Activated CD8-positive, alpha-beta memory T cell treated with anti-CD3 and anti-CD28 coated beads, Interleukin-2, amount 50 U/mL, for 48 hours (primary cell): ENCODE data around the gene PODN.

Experiments used
- DNase-seq: peaks from one replicate; pipeline ENCODE4 v3.0.0-alpha.2; 2020

The PODN gene, protein sequence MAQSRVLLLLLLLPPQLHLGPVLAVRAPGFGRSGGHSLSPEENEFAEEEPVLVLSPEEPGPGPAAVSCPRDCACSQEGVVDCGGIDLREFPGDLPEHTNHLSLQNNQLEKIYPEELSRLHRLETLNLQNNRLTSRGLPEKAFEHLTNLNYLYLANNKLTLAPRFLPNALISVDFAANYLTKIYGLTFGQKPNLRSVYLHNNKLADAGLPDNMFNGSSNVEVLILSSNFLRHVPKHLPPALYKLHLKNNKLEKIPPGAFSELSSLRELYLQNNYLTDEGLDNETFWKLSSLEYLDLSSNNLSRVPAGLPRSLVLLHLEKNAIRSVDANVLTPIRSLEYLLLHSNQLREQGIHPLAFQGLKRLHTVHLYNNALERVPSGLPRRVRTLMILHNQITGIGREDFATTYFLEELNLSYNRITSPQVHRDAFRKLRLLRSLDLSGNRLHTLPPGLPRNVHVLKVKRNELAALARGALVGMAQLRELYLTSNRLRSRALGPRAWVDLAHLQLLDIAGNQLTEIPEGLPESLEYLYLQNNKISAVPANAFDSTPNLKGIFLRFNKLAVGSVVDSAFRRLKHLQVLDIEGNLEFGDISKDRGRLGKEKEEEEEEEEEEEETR

DNA sequence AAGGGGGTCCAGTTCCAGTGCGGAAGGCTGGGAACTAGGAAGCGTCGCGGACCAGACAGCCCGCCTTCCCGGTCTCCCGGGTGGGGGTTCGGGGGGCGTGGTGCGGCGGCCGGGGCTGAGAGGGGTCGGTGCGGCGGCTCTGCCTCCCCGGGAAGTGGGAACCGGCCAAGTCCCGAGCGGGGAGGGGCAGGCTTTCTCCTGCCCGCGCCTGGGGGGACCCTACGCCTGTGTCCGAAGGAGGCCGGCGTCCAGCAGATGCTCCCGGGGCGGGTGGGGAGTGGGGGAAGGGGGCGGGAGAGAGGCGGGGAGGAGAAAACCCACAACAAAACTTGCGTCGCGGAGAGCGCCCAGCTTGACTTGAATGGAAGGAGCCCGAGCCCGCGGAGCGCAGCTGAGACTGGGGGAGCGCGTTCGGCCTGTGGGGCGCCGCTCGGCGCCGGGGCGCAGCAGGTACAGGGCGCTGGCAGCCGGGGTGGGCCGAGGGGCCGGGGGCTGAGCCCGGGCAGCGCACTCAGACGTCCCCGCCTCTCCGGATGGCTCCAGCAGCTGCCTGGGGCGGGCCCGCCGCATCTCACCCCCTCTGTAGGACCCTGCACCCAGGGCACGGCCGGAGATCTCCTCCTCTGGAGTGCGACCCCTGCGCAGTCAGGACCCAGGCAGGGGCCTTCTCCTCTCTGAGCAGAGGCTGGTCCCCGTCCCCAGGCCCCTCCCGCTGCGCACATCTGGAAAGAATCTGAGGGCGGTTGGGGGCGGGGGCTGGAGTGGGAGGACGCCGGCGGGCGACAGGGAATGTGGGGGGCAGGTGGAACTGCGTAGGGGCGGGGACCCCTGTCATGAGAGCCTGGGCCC is at the start of gene PODN:
Gene PODN, plus strand, starts transcription at position 355 of the 849 bp plus-strand sequence. CDS start 7,643 bp downstream, outside the sequence.
- peak; percentile 57 for DNase-seq

DNA sequence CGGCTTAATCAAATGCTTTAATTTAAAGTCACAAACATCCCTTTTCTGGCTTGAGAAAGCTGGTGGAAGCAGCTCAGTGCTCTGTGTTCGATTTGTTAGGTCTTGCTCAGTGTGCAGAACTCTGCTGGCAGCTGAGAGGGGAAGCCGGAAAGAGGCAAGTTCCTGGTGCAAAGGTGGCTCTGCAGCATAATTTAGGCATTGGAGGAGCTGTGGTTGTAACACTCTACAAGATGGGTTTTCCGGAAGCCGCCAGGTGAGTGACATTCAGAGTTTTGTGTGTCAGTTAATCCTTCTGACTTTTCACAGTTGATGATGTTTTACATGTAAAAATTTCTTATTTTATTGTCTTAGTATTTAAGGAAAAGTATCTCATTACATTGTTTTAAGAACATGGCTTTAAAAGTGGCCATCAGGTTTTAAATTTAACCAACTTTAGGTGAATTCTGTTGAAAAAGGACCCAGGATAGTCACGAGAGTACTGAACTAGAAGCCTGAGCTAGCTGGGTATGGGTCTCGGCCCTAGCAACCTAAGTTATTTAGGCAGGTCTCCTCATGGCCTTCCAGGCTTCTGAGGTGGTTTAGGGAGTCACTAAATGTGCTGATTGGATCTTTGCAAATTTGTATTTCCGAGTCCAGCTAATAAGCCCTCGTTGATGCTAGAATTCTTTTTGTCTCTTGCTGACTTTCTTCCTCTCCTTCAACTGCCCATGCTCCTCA is 47.1 kb upstream of the PODN start:
- peak; percentile 77 for DNase-seq

DNA sequence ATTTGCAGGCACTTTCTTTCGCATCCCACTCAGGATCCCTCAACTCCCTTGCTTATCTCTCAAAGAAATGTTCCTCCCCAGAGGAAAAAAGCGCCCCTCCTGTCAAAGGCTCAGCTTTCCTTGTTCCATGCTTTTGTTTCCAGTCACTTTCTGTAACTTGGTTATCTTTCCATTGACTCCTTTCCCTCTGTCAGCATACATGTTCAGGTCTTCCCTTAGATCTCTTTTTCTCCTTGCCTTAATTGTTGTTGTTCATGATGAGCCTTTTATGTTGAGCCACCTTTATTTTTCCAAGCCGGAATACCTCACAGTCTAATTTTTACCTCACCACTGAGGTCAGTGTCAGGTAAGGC is 46.5 kb upstream of the PODN start:
- DNase-seq, result no peak

DNA sequence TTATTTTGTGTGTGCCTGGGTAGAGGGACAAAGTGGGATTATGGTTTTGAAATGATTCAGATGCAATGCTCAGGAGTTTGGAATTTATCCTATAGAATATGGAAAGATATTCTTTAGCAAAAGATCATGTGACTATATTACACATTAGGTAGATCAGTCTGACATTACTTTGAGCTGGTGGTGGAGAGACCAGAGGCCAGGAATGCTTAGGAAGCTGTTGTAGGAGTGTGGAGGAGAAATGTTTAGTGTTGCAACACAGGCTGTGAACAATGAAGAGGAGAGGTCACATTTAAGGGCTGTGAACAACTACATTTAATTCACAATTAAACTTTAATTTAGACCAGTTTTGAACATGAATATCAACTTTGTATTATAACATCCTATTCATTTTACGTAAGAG is 45.3 kb upstream of the PODN start:
- no peak for DNase-seq

DNA sequence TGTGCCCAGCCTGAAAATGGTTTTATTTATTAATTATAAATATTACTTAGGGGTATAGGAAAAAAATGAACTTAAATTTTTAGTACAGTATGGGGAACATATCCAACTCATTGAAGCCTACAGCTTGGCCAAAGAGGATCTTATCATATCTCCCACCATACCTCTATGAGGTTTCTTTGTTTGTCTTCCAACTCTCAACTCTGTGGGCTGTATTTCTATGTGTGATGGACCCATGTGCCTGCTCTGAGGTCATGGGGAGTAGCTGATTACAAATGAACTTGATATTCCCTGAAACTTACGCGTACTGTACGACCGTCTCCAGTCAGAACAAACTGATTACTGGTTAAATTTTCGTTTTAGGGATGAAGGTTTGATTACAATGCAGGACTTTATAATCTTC is 41.4 kb upstream of the PODN start:
- no peak for DNase-seq

DNA sequence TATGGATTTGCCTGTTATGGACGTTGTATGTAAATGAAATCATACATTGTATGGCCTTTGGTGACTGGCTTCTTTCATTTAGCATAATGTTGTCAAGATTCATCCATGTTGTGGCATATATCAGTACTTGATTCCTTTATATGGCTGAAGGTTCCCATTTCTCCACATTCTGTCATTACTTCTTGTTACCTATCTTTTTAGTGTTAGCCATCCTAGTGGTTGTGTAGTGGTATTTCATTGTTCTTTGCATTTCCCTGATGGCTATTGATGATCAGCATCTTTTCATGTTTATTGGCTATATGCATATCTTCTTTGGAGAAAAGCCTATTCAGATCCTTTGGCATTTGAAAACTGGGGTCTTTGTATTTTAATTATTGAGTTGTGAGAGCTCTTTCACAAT is 39.8 kb upstream of the PODN start:
- DNase-seq, result no peak

DNA sequence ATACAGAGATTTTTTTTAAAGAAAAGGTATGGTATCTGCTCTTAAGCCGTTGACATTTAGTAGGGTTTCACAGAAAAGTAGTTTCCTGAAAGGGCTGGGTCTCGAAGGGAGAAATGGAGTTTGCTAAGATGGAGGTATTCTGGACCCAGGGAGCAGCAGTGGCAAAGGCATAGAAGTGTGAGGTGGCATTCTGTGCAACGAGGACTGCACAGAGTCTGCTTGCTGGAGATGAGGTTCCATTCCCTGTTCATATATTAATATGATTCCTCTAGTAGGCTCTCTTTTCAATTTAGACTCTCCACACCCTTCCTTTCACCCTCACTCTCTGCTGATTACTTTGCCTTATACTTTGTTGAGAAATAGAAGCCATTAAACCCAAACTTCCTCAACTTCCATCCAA is 38.5 kb upstream of the PODN start:
- no peak for DNase-seq

DNA sequence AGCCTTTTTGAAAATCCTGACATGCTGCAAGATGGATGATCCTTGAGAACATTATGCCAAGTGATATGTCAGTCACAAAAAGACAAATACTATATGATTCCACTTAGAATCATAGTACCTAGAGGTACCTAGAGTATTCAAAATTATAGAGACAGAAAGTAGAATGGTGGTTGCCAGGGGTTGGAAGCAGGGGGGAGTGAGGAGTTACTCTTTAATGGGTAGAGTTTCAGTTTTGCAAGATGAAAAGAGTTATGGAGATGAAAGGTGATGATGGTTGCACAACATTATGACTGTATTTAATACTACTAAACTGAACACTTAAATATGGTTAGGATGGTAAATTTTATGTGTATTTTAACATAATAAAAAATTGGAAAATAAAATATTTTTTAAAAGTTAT is 37.9 kb upstream of the PODN start:
- DNase-seq, result no peak

DNA sequence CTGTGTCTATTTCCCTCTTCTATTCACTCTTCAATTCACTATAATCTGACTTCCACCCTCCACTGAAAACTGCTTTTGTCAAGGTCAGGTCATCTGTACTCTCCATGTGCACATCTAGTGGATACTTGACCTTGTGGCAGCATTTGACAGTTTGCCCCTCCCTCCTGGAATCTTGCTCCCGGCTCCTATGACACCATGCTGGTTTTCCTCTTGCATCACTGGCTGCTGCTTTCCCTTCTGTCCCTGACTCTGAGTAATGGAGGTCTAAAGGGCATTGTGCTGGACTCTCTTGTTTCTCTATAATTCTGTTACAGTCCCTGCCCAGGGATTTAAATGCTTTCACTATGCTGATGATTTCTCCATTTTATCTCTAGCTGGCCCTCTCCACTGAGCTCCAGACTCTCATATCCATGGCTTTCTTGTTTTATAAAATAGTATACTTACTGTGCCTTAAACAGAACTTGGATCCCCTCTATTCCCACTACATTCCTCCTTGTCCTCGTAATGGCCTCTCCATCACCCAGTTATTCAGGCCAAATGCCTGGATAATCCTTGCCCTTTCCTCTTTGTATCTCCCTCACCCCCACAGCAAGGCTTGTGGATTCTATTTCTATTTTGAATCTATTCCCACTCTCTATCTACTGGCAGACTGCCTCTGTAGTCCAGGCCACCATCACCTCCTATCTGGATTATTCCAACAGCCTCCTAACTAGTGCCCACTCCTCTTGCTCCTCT is 36.8 kb upstream of the PODN start:
- DNase-seq, result no peak

DNA sequence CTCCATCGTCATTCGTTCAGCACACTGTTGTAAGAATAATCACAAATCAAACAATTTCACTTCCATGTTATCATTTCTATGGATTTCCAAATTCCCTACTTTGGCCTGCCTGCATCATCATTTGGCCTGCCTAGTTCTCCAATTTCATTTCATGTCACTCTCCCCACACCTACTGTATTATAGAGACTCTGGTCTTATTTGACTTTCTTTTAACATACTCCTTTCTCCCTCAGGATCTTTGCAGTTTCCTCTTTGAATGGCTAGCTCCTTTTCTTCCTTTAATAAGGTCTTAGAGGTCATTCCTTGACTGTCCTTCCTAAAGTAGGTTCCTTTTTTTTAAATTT is 36.3 kb upstream of the PODN start:
- no peak for DNase-seq

DNA sequence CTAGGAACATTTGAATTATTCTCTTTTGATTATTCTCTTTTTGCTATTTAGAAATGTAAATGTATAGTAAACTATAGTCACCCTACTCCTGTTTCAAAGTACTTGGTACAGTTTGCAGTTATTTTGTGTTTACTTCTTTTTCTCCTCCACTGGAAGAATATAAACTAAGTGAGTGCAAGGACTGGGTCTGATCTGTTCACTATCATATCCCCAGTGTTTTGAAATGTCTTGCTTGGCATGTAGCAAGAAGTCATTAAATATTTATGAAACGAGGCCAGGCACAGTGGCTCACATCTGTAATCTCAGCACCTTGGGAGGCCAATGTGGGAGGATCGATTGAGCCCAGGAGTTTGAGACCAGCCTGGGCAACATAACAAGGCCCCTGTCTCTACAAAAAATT is 35.8 kb upstream of the PODN start:
- no peak for DNase-seq

DNA sequence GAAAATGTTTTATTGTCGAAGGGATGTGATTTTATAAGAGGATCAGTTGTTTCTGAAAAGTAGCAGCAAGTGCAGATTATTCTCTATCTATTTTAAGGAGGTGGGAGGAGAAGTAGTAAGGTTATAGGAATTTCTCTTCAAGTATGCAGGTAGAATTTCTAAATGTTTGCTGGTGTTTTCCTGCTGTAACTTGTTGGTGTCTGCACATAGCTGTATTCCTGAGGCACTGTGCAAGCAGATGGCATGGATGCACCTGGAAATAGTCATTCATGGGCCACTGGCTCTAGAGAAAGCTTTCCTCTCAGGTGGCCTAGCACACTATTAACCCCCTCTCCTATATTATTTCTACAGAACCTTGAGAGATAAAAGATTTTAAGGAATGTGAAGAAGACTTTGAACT is 30.3 kb upstream of the PODN start:
- no peak for DNase-seq

DNA sequence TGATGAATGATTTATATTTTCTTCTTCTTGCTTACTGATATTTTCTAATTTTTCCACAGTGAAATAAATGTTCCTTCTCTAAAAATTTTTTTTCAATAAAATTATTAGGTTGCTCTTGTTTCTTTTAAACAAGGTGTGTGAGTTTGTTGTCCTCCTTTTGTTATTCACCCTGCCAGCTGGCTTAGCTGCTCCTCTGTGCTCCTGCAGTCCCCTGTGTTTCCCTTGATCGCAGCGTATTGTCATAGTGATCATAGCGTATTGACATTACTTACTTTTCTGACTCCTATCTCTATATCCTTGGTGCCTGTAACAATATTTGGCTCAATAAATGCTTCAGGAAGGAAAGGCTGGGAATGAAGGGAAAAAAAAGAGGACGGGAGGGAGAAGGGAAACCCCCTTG is 24.9 kb upstream of the PODN start:
- no peak for DNase-seq

DNA sequence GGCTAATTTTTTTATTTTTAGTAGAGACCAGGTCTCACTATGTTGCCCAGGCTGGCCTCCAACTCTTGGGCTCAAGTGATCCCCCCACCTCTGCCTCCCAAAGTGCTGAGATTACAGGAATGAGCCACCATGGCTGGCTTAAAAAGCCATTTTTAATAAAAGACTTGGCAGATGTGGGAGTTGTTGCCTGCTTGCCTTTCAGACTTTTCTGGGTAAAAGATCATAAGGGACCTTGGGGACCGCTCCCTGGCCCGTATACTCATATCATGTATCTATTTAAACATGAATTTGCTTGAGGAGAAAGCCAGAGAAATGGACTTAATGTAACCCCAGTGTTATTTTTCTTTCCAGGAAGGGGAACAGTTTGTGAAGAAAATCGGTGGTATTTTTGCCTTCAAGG is 23.4 kb upstream of the PODN start:
- DNase-seq, result no peak

DNA sequence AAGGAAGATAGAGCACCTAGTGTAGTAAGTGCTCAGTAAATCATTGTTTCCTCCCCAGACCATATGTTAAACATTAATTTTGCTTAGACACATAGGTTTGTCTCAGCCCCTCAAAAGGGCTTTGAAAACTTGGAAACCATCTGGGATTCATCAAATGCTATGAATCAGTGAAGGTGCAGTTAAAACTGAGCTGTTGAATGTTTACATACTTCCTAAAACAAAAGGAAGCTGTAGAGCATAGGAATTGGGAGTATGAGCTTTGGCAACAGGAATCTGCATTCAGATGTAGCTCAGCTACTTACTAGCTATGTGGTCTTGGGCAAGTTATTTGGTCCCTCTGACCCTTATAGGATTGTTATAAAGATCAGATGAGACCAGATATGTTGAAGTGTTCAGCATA is 18.7 kb upstream of the PODN start:
- DNase-seq, result no peak

DNA sequence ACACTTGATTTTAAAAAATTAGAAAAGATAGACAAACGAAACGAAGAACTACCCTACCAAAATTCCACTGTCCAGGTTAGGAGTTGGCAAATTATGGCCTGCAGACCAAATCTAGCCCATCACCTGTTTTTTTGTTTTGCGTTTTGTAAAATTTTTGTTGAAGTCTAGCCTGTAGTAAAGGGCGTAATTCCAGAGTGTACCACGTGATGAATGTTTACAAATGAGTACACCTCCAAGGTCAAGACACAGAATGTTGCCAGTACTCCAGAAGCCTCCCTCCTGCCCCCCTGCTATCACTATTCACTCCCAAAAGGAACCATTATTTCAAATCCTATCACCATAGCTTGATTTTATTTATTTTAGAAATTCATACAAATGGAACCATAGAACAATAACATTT is 17.1 kb upstream of the PODN start:
- DNase-seq, result no peak

DNA sequence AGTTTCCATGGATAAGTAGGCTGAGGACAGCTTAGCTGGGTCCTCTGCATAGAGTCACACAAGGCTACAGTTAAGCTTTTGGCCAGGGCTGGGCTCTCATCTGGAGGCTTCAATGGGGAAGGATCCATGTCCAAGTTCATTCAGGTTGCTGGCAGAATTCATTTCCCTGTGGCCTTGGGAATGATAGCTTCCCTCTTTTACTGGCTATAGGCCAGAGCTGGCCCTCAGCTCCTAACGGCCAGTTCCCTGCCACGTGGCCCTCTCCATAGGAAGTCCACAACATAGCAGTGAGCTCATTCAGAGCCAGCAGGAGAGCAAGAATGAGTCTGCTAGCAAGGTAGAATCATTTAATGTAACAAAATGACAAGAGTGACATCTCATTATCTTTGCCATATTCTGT is 15.1 kb upstream of the PODN start:
- DNase-seq, result no peak

DNA sequence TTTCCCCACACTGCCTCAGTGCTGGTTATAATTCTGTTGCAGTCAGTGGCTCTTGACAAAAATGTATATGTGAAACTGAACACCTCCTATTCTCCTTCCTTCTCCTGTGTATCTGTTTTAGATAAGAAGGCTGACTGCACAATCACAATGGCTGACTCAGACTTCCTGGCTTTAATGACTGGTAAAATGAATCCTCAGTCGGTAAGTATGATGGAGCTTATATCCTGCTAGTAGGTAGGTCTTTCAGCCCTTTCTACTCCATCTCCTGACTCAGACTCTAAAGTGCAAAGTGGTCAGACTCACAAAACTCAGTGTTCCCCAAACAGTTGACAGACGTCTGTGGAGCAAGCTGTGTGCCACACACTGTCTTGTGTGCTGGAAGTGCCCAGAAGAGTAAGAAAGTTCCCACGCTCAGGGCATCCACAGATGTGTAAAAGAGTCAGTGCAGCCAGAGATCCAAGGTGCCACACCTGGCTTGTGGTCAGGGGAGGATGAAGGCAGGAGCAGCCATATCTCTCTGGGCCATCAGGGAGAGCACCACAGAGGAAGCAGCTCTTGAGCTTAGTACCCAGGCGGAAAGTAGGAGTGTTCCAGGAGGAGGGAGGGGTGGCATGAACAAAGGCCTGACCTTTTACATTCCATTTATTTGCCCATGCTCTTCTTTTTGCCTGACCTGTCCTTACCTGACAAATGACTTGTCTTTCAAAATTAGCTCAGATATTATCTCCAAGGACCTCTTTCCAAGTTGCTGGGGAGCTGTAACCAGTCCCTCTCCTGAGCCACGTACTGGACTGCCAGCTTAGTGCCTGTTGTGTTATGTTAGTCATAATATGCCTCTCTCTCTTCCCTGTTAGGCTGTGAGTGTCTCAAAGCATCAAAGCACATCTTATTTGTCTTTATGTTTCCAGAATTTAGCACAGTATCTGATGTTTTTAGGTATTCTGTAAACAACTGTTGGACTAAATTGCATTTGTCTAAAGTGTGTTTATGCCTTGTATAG is 14.0 kb upstream of the PODN start:
- no peak for DNase-seq

DNA sequence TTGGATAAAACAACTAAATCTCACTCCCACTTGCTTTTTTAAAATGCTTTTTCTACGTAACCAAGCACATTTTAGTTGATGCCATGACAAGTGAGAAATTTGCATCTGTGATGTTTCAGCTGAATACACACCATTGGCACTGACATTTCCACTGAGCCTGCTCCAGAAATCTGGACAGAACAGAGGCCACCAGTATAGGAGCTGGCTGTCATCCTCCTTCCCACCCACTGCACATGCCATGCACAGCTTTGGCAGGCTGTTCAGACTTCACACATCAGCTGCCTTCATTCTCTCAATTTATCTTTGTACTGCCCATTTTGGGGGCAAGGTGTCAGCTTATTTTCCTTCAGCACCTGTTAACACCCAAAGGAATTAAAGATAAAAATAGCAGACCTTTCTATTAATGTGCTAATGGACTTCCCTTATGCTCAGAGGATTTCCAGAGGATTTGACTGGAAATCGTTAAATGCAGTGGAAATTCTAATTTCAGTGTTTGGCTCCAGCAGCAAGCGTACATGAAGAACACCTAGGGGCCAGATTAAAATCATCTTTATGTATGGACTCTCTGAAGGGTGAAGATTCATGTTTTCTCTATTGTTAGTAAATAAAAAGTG is 12.9 kb upstream of the PODN start:
- no peak for DNase-seq

DNA sequence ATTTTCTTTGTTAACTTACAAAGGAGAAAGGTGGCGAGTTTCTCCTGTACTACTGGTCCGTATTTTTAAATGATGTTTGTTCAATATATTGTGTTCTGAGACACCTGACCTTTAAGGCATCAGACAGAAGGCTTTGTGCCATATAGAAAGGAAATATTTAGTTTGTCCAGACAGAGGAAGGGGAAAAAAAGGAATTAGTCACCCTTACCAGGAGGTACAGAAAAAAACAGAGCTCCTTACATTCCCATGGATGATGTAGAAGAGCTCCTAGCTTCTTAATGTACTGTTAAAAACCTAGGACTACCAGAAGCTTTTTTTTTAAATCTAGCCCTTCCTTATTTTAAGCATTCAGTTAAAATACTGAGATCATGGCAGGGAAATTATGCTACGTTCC is 12.4 kb upstream of the PODN start:
- no peak for DNase-seq

DNA sequence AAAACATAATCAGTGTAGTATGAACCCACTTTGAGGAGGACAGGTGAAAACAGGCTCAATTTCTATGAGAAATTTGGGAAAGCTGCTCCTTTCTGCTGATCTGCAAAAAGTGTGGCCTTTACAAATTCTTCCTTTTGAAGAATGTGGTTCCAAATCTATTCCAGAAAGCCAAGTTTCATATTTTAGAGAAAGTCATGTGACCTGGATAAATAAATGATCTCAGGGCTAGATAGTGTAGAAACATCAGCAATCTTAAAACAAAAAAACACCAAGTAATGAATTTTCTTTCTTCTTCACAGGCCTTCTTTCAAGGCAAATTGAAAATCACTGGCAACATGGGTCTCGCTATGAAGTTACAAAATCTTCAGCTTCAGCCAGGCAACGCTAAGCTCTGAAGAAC is 11.7 kb upstream of the PODN start:
- DNase-seq, result no peak
